GM21717 (cell line): ENCODE measurements around the gene RCOR1.

ENCODE experiments used
- ATAC-seq: cut with Tn5 transposase; IDR thresholded peaks from one replicate; pipeline ENCODE4 v1.9.1; 2021; ENCODE audit warnings: mild to moderate bottlenecking, moderate library complexity; ENCODE audit not compliant: unreplicated experiment

The RCOR1 gene

DNA sequence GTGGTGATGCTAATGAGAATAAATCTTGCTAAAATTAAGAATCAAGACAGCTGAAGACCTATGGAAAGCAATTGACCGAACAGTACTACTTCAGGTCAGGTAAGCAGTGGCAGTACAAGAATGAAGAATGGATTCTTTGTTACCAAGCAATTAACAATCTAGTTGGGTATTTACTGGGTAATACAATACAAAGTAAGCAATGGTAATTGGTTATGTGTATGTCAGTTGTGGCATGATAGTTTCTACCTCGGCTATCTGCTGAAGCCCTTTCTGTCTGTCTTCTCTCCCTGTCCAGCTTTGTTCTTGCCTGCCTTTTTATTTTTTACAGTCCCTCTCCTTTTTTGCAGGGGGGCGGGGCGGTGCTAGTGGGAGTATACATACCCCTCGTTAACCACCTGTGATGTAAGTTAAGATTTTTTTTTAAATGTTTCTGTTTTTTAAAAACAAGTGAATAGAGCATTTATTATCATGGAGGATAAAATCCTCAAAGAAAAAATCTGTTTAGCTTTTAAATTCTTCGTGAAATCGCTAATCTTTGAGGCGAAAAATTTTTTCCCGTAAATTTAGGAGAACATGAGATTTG lies 75.9 kb downstream of the RCOR1 start:
- ATAC-seq = no peak

DNA sequence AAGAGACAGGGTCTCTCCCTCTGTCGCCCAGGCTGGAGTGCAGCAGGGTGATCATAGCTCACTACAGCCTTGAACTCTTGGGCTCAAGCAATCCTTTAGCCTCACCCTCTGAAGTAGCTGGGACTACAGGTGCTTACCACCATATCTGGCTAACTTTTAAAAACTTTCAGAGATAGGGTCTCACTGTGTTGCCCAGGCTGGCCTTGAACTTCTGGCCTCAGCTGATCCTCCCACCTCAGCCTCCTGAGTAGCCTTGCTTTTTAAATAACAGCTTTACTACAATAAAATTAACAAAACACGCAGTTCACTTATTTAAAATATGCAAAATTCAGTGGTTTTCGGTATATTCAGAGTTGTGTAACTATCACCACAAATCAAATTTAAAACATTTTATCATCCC lies 79.0 kb downstream of the RCOR1 start:
- no peak for ATAC-seq

DNA sequence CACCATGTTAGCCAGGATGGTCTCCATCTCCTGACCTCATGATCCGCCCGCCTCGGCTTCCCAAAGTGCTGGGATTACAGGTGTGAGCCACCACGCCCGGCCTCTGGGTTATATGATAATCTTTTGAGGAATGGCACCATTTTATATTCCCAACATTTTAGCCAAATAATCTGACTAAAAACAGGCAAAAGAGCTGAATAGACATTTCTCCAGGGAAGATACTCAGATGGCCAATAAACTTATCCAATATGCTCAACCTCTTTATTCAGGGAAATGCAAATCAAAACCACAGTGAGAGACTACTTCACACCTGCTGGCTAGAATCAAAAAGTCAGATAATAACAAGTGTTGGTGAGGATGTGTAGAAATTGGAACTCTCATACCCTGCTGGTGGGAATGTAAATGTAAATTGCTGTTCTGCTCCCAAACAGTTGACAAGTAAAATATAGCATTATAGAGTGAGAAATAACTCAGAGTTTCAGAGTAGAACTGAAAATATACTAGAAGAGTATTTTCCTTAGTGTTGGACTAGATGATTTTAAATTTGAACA lies 80.0 kb downstream of the RCOR1 start:
- no peak for ATAC-seq

DNA sequence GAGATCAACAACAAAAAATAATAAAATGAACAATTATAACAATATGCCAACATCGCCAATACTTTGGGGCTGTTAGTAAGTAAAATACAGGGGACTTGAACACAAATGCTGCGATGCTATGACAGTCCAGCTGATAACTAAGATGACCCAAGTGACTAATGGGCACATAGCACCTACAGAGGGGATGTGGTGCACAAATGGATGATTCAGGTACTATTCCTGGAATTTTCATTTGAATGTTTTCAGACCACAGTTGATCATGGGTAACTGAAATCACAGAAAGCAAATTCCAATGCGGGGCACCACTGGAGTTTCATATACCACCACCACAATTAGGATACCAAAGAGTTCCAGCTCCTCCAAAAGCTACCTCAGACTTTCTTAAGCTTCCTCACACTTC lies 82.9 kb downstream of the RCOR1 start:
- no peak for ATAC-seq

DNA sequence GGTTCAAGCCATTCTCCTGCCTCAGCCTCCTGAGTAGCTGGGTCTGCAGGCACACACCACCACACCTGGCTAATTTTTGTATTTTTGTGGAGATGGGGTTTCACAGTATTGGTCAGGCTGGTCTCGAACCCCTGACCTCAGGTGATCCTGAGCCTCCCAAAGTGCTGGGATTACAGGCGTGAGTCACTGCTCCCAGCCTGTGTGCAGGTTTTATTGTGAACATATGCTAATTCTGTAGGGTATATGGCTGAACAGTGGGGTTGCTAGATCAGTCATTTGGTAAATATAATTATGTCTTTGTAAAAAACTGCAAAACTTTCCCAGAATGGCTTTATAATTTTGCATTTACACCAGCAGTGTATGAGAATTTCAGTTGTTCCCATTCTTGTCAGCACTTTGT lies 85.9 kb downstream of the RCOR1 start:
- no peak for ATAC-seq

DNA sequence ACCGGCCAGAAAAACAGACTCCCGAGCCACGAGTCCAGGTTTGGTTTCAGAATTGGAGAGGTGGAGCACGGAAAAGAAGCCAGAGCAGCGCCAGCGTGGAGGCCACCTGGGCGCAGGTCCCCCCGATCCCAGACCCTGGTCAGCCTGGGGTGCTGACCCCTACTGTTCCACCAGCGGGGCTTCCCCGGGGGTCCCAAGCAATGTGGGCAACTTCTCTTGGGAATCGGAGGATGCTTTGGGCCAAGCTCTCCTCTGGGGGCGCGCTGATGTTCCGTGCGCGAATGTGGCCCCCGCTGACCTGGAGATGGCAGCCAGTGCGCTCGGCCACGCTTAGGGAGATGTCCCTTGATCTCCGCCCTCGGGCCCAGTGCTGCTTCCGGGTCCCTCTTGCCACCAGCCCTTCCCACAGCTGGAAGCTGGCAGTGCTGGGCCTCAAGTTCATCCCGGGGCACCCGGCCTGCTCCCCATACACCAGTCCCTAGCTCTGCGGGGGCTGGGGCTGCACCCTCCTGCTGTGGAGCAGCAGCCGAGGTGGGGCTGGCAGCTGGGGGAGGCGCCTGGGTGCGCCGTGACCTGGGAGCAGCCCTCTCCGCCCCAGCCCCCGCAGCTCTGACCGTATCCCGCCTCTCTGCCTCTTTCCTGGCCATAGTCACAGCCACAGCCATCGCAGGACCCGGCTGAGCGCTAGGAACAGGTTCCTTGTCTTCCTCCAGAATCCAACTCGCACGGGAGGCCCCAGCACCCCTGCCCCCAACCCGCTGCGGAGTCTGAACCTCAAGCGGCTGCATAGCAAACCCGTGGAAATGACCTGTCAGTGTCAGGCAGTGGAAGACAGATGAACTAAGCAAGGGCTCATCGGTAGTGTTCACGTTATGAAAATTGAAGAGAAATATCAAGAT lies 91.2 kb downstream of the RCOR1 start:
- no peak for ATAC-seq

DNA sequence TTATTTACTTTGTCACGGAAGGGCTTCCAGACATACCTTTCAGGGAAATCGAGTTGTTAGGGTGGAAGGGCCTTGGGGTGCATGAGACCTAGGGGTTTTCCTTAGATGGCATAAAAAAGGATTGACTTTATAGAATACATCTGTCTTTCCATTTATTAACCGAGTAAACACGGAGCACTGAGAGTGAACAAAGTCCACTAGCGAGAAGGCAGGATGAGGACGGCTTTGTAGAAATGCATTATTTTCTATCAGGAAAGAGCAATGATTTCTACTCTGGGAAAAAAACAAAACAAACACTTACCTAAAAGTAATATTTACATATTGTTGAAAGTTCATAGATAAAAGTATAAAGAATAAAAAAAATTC lies 91.8 kb downstream of the RCOR1 start:
- no peak for ATAC-seq

DNA sequence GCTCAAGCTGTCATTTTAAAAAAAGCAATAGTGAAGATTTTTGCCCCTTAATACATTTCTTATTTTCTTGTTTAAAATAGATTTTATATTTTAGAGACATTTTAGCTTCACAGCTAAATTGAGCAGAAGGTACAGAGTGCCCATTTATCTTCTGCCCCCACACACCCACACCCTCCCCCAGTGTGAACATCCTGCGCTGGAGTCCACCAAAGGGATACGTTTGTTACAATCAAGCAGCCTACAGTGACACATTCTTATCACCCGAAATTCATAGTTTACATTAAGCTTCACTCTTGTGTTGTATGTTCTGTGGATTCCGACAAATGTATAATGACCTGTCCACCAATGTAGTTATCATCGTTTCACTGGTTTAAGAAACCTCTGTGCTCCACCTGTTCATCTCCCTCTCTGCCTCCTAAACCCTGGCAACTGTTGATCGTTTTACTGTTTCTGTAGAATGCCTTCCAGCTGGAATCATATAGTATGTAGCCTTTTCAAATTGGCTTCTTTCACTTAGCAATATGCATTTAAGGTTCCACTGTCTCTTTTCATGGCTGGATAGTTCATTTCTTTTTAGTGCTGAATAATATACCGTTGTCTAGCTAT lies 93.8 kb downstream of the RCOR1 start:
- no peak for ATAC-seq

DNA sequence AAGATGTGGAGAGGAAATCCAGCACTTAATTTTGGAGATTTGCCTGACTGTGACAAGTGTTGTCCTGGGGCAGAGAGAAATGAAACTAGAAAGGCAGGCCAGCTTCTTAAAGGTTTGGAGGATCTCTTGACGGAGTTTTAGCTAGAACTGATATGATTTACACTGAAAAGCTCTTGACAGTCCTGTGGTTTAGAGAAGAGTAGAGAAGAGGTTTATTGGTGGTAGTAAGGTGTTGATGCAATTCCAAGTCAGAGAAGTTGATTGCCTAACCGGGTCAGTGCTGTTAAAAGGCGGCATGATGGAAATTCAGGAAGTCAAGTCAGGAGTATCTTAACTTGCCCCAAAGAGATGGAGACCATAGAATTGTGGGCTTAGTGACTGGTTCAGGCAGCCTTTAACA lies 95.8 kb downstream of the RCOR1 start:
- no peak for ATAC-seq

DNA sequence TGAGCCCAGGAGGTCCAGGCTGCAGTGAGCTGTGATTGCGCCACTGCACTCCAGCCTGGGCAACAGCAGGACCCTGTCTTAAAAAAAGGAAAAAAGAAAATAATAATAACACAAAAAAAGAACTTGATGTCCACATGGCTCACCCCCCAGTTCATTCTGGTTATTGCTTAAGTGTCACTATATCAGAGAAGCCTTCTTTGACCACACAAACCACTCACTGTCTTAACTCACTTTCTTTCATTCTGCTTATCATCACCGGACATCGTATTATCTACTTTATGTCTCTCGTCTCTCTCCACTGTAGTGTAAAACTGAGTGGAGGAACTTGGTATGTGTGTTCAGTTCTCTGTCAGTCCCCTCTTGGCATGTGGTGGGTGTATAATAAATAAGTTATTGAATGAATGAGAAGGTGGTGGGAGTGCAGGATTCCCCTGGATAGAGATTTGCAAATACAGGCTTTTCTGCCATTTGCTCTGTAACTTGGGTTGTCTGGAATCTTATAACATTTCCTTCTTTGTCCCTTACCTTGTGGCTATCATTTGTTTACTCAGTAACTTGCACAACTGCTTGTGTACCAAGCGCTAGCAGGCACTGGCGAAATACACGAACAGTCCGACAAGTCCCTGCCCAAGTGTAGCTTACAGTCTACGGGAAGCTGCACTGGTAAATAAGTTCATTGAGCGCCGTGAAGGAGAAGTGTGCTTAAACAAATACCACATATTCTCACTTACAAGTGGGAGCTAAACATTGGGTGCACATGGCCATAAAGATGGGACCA lies 98.2 kb downstream of the RCOR1 start:
- ATAC-seq = no peak

DNA sequence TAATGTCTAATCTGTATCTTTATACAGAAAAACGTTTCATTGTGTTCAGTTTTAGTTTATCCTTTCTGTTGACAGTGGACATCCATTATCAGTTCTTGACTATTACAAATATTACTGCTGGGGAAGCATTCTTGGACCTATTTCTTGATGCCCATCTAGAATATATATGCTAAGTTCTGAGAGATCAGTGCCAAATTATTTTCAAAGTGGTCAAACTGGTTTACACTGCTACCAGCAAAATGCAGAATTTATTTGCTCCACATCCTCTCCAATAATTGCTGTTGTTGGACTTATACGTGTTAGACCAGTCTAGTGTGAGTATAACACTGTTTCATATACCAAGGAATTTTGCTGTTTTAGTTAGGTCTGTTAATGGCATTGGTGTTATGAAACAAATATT lies 99.3 kb downstream of the RCOR1 start:
- ATAC-seq = no peak

DNA sequence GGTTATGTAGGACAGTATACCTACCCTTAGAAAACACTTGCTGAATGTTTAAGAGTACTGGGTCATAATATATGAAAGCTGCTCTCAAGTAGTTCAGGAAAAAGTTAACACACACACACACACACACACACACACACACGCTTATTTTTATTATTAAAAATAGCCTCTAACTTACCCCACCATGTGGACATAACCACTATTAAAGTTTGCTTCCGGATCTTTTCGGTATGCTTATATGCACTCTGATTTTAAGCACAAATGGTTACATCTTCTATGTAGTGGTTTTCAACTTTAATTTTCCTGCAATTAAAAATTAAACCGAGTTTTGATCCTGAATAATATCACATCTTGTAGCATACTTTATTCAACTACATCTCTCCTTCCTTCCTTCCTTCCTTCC lies 99.9 kb downstream of the RCOR1 start:
- ATAC-seq = no peak

DNA sequence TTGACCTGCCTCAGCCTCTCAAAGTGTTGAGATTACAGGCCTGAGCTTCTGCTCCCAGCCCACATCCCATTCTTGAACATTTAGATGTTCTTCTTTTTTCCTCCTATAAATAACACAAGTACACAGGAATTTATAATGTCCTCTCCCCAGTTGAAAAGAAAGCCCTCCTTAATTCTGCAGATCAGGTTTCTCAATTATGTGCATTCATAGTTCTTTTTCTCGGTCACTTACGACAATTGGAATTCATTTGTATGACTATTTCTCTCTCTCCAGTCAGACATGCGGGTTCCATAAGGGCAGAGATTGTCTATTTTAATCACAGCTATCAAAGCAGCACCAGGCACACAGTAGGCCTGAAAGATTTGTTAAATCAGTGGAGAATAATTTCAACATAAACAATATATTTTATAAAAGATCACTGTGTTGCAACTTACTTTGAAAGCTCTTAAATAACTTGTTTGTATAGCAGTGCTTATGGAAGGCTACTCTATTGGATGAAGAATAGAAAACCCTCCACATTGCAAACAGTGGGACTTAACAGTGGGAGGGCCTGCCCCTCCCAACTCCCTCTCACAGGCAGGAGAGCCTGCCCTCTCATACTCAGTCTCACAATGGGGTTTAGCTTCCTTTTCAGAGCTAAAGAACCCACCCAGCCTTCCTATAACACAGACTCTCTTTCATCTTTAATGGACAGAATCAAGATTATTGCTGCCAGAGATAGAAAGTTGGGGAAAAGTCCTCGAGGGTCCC lies 100.7 kb downstream of the RCOR1 start:
- no peak for ATAC-seq

DNA sequence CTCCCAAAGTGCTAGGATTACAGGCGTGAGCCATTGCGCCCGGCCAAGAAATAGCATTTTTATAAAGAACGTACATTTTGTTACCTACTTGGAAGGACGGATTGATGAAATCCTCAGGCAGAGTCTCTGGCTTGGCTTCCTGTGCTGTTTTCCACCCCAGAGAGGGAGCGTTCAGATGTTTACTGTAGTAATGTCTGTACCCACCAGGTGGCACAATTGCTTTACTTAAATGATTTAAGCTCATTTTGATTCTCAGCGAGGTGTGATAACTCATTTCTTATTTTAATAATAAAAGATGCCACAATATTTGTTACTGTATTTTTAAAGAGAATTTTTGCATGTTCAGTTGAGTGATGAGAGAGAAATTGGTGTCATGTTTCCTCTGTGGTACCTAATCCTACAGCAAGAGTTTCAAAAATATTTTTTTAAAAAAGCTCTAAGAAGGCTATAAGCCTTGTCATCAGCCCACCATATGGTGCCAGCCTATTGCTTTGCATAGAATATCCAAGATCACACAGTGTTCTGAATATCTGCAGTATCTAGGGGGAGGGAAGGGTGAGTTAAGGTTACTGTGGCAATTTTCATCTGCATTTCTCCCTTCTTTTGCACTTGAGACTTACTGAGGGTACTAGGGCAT lies 102.2 kb downstream of the RCOR1 start:
- ATAC-seq = no peak

DNA sequence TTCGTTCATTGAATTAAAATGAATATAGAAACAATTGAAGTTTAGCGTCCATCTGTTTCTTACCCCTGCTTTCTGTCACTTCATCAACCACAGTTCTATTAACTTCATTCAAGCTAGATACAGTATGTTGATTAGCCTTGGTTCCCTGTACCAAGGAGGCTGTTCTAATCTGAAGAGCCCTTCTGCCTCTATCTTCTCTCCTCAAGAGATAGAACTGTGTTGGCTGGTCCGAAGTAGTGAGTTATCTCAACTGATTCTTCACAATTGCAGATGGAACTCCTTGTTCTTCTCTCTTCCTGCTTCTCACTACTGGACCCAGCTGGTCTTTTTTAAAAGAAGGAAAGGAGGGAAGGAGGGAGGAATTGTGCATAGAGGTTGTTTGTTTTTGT lies 102.7 kb downstream of the RCOR1 start:
- no peak for ATAC-seq

DNA sequence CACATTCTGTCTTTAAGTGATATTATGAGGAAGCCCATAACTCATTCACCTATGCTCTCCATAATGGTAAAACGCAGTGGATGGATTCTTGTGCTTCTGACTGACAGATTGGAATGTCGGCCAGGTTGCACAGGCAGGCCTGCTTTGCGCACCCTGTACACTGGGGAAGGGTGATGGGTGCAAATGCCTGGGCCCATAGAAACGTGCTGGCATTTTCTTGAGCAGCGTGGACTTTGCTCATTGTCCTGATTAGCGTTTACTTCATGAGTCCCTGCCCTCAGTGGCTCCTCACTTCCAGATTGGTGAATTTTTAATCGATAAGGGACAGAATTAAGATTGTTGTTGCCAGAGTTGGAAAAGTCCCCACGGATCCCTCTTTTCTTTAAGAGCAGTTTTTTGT lies 103.9 kb downstream of the RCOR1 start:
- no peak for ATAC-seq

DNA sequence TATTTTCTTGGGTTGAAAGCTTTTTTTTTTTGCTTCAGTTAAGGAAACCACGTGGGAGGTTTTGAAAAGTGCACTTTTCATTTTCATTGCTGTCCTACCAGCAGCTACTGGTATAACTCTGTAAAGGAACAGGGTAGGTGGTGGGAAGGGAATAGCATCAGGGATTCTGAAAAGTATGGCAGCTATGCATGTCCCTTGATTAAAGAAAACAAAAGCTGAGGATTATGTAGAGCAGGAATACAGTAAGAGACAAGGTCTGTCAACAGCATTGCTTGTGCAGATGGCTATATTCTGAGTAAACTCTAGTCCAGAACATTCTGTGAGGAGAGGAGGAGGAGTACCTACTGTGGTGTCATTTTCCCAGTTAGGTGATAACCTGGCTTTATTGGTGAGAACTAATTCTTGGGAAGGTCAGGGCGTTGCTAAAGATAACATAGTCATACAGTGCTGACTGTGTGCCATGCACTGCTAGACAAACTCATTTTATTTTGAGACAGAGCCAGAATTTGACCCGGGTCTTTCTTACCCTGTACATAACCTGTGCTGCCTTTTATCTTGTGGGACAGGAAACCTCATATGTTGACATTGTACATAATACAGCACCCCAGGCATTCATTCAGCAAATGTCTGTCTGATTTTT lies 104.5 kb downstream of the RCOR1 start:
- no peak for ATAC-seq

DNA sequence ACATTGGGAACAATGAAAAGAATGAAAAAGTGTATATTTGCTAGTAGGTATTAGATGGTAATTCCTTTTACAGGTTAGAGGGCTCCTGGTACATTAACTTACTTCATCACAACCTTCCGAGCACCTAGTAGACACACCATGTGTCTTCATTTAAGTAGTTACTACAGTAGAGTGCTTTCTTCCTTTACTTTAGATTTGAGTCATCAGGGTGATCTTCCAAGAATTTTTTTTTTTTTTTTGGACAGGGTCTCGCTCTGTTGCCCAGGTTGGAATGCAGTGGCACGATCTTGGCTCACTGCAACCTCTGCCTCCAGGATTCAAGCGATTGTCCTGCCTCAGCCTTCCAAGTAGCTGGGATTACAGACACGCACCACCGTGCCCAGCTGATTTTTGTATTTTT lies 105.1 kb downstream of the RCOR1 start:
- no peak for ATAC-seq

DNA sequence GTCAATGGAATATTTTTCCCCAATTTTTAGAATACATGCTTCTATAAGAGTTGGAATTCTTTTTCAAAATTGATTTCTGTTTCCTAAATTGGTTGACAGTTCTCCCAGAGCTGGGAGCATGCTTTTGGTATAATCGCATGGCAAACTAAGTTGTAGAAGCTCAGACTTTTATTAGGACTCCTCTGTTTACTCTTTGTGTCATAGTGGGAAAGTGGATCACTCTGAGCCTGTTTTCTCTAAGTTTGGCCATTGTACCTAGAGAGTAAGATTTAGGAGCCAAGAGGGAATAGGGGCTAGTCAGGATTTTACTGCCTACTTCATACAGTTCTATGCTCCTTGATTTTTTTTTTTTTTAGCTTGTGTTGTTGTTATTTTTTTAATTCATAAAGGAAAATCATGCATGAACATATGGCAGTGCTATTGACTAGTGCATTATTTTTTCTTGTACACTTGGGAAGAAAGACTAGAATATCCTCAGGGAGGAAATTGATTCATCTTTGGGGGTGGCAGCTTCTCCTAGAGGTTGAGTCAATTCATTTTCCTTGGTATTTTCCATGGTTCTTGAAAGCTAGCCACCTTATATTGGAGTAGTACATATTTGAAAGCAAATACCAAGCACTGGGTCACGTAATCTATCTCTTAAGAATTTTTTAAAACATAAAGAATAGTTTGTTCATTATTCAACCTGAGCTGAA lies 107.1 kb downstream of the RCOR1 start:
- no peak for ATAC-seq
